GM12874 (cell line): ENCODE measurements around the gene GRAMD2A.

Experiments used
- TF ChIP-seq, protein P1 (sequence below): IDR thresholded peaks from 2 replicates; pipeline ENCODE4 v1.5.1; 2011; ENCODE audit warnings: low read depth, mild to moderate bottlenecking, control low read depth, low read length, moderate library complexity; ENCODE audit not compliant: insufficient read depth

Gene GRAMD2A

DNA sequence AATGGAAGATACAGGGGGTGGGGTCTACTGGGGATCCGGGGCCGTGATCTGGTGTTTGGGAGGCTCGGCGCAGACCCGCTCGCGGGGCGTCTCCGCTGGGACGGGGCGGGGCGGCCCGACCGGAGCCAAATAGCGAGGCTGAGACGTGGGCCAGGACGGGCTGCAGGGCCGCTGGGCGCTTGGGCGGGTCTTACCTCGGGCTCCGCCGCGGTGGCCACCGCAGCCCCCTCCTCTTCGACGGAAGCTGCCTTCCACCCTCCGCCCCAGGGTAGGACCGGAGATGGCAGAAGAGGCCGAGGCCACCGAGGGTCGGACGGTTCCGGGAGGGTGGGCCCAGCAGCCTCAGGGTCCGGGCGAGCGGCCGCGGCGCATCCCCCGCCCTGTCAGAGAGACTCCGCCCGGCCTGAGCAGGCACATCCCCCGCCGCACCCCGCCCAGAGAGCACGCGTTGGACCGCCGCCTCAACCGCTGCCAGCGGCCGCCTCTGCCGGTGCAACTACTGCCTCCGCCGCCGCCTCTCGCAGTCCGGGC is 80.0 kb downstream of the GRAMD2A start:
- TF ChIP-seq, protein P1, sequence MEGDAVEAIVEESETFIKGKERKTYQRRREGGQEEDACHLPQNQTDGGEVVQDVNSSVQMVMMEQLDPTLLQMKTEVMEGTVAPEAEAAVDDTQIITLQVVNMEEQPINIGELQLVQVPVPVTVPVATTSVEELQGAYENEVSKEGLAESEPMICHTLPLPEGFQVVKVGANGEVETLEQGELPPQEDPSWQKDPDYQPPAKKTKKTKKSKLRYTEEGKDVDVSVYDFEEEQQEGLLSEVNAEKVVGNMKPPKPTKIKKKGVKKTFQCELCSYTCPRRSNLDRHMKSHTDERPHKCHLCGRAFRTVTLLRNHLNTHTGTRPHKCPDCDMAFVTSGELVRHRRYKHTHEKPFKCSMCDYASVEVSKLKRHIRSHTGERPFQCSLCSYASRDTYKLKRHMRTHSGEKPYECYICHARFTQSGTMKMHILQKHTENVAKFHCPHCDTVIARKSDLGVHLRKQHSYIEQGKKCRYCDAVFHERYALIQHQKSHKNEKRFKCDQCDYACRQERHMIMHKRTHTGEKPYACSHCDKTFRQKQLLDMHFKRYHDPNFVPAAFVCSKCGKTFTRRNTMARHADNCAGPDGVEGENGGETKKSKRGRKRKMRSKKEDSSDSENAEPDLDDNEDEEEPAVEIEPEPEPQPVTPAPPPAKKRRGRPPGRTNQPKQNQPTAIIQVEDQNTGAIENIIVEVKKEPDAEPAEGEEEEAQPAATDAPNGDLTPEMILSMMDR = no peak

DNA sequence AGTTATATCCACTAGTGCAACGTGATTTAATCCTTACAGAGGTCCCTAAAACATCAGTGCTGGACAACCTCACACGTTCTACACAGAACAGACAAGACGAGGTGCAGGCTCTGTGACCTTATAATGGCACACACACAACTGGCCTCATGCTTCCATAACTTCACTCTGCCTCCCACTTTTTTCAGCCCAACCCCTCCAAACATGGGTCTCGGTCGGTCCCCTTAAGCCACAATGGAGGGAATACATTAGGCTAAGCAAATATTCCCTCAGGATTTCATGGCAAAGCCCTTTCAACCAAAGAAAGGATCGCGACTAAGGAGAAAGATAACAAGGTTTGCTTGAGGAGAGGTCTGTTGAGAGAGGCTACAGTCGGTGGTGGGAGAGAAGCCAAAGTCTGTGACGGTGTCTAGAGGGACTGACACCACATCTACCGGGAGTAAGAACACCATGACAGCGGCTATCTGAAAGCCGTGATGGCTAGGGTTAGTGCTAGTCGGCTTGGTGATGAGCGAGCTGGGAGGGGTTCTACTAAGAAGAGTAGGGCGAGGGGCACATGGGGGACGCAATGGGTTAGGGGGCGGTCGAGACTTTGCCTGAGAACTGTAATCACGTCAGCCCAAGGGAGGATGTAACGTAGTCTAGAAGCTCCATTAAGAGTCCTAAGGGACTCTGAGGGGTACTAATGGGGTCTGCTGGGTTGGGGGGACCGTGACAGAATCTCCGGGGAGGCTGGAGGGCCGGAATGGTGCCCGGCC is 80.7 kb downstream of the GRAMD2A start:
- TF ChIP-seq, protein P1 = no peak

DNA sequence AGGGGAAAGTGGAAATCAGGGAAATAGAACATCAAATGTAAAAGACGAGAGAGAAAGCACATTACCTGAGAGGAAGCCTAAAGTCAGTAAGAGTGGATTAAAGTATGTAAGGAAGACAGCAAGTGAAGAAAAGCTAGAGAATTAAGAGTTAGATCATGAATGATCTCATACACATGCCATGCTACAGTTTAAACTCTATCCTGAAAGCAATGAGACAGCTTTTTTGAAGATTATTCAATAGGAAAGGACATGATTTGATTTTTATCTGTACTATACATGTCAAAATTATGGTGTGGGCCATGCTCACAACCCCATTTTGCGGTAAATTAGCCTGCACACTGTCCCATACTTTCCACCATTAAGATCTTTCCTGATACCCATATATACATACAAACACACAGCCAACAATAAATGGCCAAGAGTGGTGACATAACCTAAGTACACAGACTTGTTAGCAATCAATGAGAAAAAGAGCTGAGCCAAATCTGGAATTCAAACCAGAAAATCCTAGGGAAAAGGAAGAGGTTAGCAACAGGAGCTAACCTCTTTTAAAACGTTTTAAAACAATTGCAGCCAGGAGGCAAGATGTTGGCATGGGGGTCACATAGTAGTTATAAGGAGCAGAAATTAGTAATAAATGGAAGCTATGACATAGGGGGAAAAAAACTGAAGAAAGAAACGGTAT is 84.1 kb downstream of the GRAMD2A start:
- TF ChIP-seq, protein P1 = no peak

DNA sequence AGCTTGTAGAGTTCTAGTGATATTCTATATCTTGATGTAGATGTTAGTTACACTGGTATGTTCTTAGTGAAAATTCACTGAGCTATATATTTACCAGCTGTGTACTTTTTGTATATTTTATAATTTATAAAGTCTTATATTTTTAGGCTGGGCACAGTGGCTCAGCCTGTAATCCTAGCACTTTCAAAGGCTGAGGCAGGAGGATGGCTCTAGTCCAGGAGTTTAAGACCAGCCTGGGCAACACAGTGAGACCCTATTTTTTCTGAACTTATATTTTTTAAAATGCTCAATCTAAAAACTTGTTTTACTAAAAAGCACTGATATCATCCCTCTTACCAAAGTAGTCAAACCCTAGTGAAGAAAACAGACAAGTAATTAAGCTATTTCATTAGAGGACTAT is 84.8 kb downstream of the GRAMD2A start:
- TF ChIP-seq, protein P1 = no peak

DNA sequence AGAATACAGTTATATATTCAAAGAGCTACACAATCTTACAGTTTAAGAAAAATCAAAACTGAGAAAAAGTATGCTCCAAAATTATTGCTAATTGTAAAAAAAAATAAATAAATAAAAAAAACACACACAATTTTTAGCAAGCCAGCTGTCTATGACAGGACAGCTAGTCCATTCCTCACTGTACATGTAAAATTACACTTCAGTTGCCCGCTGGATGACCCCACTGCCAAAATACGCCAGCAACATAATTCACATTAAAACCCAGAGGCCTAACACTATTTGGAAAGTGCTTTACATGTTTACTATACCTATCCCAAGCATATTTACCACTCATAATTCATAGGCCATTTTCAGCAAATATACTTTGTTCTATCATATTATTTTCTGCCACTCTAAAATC is 85.5 kb downstream of the GRAMD2A start:
- TF ChIP-seq, protein P1 = no peak

DNA sequence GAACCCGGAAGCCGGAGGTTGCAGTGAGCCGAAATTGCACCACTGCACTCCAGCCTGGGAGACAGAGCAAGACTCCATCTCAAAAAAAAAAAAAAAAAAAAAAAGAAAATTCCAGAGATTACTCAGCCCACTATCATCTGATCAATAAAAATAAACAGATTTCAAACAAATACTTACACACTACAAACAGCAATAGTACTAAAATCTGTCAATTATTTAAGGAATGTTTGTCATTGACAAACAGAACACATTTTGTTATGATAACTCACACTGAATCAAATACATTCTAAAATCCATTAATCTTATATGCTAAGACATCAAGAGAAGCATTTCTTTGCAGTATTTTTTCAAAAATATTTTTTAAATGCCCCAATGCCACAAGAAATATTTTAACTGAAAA is 87.2 kb downstream of the GRAMD2A start:
- TF ChIP-seq, protein P1 = no peak
